Body of pancreas (tissue), 4 donors: Measurements from ENCODE around the gene TTC21B.

Source experiments
- CTCF ChIP-seq, 7 experiments: fragments of 450-650 bp in 4 of 7; fragments of 200-600 bp in 3 of 7; sonication (generic) in 3 of 7; IDR thresholded peaks; one replicate each; pipeline ENCODE4 v1.5.1; 2016 to 2019; ENCODE audit warnings: antibody characterized with exemption in 7 of 7
- POLR2A ChIP-seq, 3 donors: fragments of 450-650 bp; IDR thresholded peaks; one replicate each; pipeline ENCODE4 v1.6.1; 2016; ENCODE audit warnings: antibody characterized with exemption in 3 of 3, mild to moderate bottlenecking in 2 of 3

GRCh38 chr2:165927774-165928173 lies 25.8 kb downstream of the TTC21B start:
- TF ChIP-seq POLR2A (IDR thresholded peaks at IDR 0.05), result no peak
- no peak for TF ChIP-seq CTCF (IDR thresholded peaks at IDR 0.05)
